IPS-18c (cell line): ENCODE results near the gene POLG2.

Experiments
- H3K4me3 ChIP-seq: 2 replicates; pipeline ENCODE4 v1.7.0; 2013; ENCODE audit warnings: low read depth, mild to moderate bottlenecking, low read length, moderate library complexity; ENCODE audit not compliant: insufficient read depth
- H3K9me3 ChIP-seq: one replicate; pipeline ENCODE4 v1.6.1; 2013; ENCODE audit warnings: mild to moderate bottlenecking, low read length, moderate library complexity; ENCODE audit not compliant: control insufficient read depth, insufficient read depth

Gene POLG2

GRCh38 chr17:64496786-64497564, at the start of gene POLG2:
Gene POLG2 (minus strand): TSS chr17:64497054. CDS start chr17:64496968, 86 bp downstream.
- Histone ChIP-seq H3K4me3 (peak within 1 kb of the TSS; percentile 74), H3K9me3 (no peaks in the 10 kb centered on the region)

DNA sequence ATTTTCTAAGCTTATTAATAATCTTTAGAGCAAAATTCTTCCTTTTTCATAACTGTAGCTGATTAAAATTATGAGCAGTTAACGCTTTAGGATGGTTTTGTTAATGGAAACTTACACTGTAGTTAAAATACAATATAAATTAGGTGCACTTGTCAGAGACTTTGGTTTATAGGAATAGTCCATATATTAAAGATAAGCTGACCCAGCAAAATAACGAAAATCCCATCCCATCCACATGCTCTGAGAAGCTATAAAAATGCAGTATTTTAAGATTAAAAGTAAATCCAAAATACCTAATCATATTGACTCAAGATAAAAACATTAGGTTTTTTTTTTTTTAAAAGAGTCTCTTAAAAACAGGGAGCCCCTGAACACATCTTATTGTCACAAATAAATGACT, 47.9 kb upstream of the POLG2 start:
- no peak overlapping the region for H3K4me3 ChIP-seq
- no peaks in the 10 kb centered on the region for H3K9me3 ChIP-seq

DNA sequence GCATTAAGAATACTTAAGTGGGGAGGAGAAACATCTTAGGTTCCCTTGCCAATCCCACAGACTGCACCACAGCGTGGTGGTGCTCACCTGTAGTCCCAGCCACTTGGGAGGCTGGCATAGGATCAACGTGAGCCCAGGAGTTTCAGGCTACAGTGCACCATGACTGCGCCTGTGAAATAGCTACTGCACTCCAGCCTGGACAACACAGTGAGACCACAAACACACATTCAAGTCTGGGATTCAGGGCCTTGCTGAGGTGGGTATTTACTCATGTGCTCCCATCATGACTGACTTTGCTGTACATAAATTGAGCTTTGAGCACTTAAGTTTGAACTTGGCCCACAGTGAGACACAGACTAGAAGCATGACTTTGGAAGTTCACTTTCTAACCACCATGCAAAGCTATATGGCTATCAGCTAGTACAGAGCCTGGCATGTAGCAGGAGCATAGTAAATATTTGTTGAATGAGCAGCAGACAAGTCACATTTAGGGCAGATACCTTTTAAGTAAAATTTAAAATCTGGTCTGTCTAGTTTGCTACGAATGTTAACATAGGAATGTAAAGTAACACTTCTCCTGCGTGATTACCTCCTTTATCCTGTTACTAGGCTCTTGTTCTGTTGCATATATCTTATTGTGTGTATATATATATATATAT, 43.4 kb upstream of the POLG2 start:
- Histone ChIP-seq H3K4me3 (no peak overlapping the region), H3K9me3 (no peaks in the 10 kb centered on the region)

- H3K4me3 ChIP-seq = no peak overlapping the region
- H3K9me3 ChIP-seq = no peaks in the 10 kb centered on the region
These were observed 41.8 kb upstream of the POLG2 start for GRCh38 chr17:64538508-64539130.

- no peak overlapping the region for H3K4me3 ChIP-seq
- H3K9me3 ChIP-seq = no peaks in the 10 kb centered on the region
These were observed 40.6 kb upstream of the POLG2 start for GRCh38 chr17:64537488-64537887.

DNA sequence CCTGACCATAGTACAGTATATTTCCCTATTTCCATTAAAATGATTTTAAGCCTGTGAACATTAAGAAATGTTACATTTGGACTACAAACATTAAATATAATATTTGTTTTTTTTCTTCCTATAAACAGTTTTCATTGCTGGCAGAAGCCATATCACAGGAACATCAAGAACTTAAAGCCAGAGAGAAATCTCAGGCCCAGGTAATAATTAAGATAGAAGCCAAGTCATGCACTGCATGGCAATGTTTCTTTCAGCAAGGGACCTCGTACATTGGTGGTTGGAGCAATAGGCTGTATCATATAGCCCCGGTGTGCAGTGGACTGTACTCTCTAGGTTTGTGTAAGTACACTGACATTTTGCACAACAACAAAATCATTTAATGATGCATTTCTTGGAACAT, 40.1 kb upstream of the POLG2 start:
- Histone ChIP-seq H3K9me3 (no peaks in the 10 kb centered on the region), H3K4me3 (no peak overlapping the region)

DNA sequence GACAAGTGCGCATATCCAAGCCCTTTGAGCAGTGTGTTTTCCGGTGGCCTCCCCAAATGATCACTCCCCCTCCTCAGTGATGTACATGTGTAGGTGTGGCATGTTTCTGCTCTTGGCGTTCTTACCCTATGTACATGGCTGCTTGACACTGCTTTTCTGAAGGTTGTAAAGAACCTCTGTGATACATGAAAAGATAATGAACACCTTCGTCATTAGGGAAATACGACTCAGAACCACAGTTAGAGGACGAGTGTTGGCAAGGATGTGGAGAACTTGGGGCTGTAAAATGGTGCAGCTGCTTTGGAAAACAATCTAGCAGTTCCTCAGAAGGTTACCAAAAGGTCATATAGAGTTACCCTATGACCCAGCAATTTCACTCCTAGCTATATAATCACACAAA, 38.5 kb upstream of the POLG2 start:
- H3K9me3 ChIP-seq = no peaks in the 10 kb centered on the region
- no peak overlapping the region for H3K4me3 ChIP-seq

DNA sequence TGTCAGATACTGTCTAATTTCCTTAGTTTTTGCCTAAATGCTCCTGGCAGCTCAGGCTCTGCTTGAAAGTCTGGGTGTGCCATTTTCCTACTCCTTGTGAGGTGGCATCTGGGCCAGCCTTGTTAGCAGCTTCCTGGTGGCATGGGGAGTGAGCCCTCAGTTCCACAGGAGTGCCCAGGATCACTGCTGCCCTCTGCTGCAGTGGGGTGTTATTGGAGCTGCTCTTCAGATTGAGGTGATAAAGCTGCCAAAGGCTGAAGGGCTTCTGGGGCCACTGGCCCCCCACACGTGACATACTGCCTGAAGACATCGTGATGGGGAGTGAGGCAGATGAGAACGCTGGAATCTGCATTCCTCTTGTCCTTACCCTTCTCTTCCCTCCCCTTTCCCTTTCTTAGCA, 37.3 kb upstream of the POLG2 start:
- H3K4me3 ChIP-seq = no peak overlapping the region

DNA sequence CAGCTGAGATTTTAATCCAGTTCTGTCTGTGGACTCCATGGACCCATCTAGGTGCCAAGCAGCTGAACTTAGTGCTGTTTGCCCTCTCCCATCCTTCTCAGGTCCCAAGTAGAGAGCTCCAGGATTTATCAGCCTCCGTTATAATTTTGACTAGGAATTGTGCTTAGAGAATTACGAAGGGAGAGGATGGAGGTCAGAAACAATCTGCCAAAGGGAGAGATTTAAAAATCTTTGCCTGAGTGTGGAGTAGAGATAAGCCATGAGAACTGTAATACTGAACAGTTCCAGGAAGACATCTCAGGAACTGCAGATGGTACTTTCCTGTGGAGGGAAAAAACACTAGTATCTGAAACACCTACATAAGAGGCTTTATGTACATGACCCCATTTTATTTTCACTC, 36.9 kb upstream of the POLG2 start:
- Histone ChIP-seq H3K4me3 (no peak overlapping the region), H3K9me3 (no peaks in the 10 kb centered on the region)

More for the DNA sequence above, 37.3 kb upstream of the POLG2 start:
- no peaks in the 10 kb centered on the region for H3K9me3 ChIP-seq

- Histone ChIP-seq H3K9me3 (no peaks in the 10 kb centered on the region), H3K4me3 (no peak overlapping the region)
These were observed 35.6 kb upstream of the POLG2 start for GRCh38 chr17:64532409-64532808.

DNA sequence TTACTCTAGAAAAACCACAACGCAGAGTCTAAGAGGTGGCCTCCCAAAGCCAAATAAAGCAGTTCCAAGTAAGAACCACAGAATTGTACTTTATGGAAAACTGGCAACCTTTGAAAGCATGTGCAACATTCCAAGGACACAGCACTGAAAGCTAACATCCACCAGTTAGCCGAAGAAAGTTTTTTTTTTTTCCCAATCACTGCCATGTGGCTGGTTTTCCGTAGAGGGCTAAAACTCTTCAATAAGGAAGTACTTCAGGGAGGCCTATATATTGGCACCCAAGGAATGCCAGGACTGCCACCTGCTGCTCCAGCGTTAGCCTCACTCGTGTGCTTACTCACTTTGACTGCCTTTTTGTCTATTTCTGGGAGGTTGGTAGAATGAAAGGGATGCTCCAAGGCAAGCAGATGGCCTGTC, 35.1 kb upstream of the POLG2 start:
- Histone ChIP-seq H3K4me3 (no peak overlapping the region), H3K9me3 (no peaks in the 10 kb centered on the region)

GRCh38 chr17:64529221-64529620, 32.4 kb upstream of the POLG2 start:
- no peaks in the 10 kb centered on the region for H3K9me3 ChIP-seq
- no peak overlapping the region for H3K4me3 ChIP-seq

DNA sequence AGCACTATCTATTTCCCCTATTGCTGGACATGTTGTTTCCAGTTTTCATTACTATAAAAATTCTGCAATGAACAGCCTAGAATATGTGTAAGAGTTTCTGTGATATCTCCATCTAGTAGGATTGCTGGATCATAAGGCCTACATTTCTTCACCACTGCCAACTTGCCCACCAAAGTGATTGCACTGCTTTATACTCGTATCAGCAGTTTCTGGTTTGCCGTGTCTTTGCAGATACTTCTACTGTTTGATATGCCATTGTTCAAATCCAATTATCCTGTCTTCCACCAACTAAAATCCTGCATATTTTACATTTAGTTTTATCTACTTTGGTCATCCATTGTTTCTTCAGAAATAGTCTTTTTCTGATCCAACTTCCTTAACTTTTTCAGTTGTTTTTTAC, 31.1 kb upstream of the POLG2 start:
- Histone ChIP-seq H3K9me3 (no peaks in the 10 kb centered on the region), H3K4me3 (no peak overlapping the region)

- H3K9me3 ChIP-seq = no peaks in the 10 kb centered on the region
- no peak overlapping the region for H3K4me3 ChIP-seq
These were observed 23.5 kb upstream of the POLG2 start for GRCh38 chr17:64520359-64520758.

GRCh38 chr17:64519601-64520000, 22.7 kb upstream of the POLG2 start:
- no peaks in the 10 kb centered on the region for H3K9me3 ChIP-seq
- no peak overlapping the region for H3K4me3 ChIP-seq

GRCh38 chr17:64515829-64516228, 19.0 kb upstream of the POLG2 start:
- no peaks in the 10 kb centered on the region for H3K9me3 ChIP-seq

GRCh38 chr17:64515419-64515818, 18.6 kb upstream of the POLG2 start:
- H3K4me3 ChIP-seq = no peak overlapping the region
- H3K9me3 ChIP-seq = no peaks in the 10 kb centered on the region

More at GRCh38 chr17:64515829-64516228, 19.0 kb upstream of the POLG2 start:
- no peak overlapping the region for H3K4me3 ChIP-seq

DNA sequence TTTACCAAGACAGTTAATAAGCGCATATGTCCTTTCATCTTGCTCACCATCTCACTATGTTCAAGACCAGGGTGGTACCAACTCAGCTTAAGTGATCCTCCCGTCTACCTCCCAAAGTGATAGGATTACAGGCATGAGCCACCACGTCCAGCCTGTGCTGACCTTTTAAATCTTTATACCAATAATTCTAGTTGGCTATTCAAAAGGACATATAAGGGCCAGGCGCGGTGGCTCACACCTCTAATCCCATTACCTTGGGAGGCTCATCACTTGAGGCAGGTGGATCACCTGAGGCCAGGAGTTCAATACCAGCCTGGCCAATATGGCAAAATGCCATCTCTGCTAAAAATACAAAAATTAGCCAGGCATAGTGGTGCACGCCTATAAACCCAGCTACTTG, 12.3 kb upstream of the POLG2 start:
- H3K9me3 ChIP-seq = no peaks in the 10 kb centered on the region
- H3K4me3 ChIP-seq = no peak overlapping the region
